Endodermal cell (in vitro differentiated cells): ENCODE measurements around the gene AKT3. TPM values are rescaled to one million over a fixed set of nuclear protein-coding genes. Genes with fewer than 3 reads are reported as not detected.

Source experiments
- DNase-seq: peaks from one replicate; pipeline ENCODE4 v3.0.0-alpha.2; 2017
- H3K27ac ChIP-seq: 2 replicates; pipeline ENCODE4 v1.5.1; 2013; ENCODE audit warnings: mild to moderate bottlenecking, low read depth, low read length, moderate library complexity
- H3K27me3 ChIP-seq: 2 replicates; pipeline ENCODE4 v1.6.1; 2013; ENCODE audit warnings: mild to moderate bottlenecking, low read length, moderate library complexity; ENCODE audit not compliant: insufficient read depth, control insufficient read depth, poor library complexity, severe bottlenecking
- H3K36me3 ChIP-seq: 2 replicates; pipeline ENCODE4 v1.7.0; 2013; ENCODE audit warnings: mild to moderate bottlenecking, low read length, moderate library complexity; ENCODE audit not compliant: control insufficient read depth, insufficient read depth
- H3K4me1 ChIP-seq: one replicate; pipeline ENCODE4 v1.7.0; 2013; ENCODE audit warnings: low read length; ENCODE audit not compliant: control insufficient read depth, insufficient read depth
- H3K4me3 ChIP-seq: 2 replicates; pipeline ENCODE4 v1.5.1; 2013; ENCODE audit warnings: mild to moderate bottlenecking, low read length, moderate library complexity
- H3K9ac ChIP-seq: 2 replicates; pipeline ENCODE4 v1.6.1; 2013; ENCODE audit warnings: mild to moderate bottlenecking, low read length, moderate library complexity; ENCODE audit not compliant: poor library complexity, severe bottlenecking; ENCODE audit errors: extremely low read depth
- H3K9me3 ChIP-seq: 2 replicates; pipeline ENCODE4 v1.6.1; 2013; ENCODE audit warnings: mild to moderate bottlenecking, low read length, moderate library complexity; ENCODE audit not compliant: control insufficient read depth
- H3K27ac Mint-ChIP-seq: 2 replicates; pipeline ENCODE4 v1.8.0; 2020; ENCODE audit warnings: mixed read lengths
- H3K27me3 Mint-ChIP-seq: 2 replicates; pipeline ENCODE4 v1.8.0; 2021; ENCODE audit warnings: mild to moderate bottlenecking, mixed read lengths; ENCODE audit not compliant: insufficient read depth
- H3K36me3 Mint-ChIP-seq: 2 replicates; pipeline ENCODE4 v1.8.0; 2020; ENCODE audit warnings: low read depth, mixed read lengths
- H3K4me1 Mint-ChIP-seq: 2 replicates; pipeline ENCODE4 v1.8.0; 2020; ENCODE audit warnings: mixed read lengths
- H3K4me3 Mint-ChIP-seq: 2 replicates; pipeline ENCODE4 v1.8.0; 2020; ENCODE audit warnings: mild to moderate bottlenecking, moderate library complexity, mixed read lengths
- H3K9me3 Mint-ChIP-seq: 2 replicates; pipeline ENCODE4 v1.8.0; 2020; ENCODE audit warnings: mild to moderate bottlenecking, mixed read lengths
- CTCF ChIP-seq: fragments of 200-600 bp; sonication (generic); conservative IDR thresholded peaks from 2 replicates; pipeline ENCODE4 v1.5.0; 2021; ENCODE audit warnings: antibody characterized with exemption, mild to moderate bottlenecking
- WGBS, 2 experiments: methylation state at CpG; one replicate each; pipeline versions ENCODE4 v1.1.5 to v1.1.7; 2013; ENCODE audit warnings: missing lambda C conversion rate in 2 of 2, mixed read lengths in 1 of 2; ENCODE audit not compliant: insufficient coverage in 1 of 2, insufficient read length in 1 of 2; 5-methylcytosine and 5-hydroxymethylcytosine counted together
- total RNA-seq, 2 donors: library from RNA; stranded (reverse); fragmentation: NEBNext Ultra II Directional in 1 of 2; extraction: Animal tissue kit (Norgen Biotek cat#: 25700) in 1 of 2; gene quantifications; 2 replicates in 1 of 2; 3 replicates in 1 of 2; pipeline ENCODE4 v1.2.1, GENCODE V29; 2021

Gene AKT3
- total RNA-seq, 2 donors from 2014 or later = 38.2 to 49.1 TPM

GRCh38 chr1:243452092-243452491, 398.0 kb downstream of the AKT3 start:
- WGBS, 2 experiments = 88% methylated on average over 2 of the region's 2 CpGs; no CpG with 5 or more reads in 1 of the 2 experiments
- Histone ChIP-seq H3K4me3 (no peak overlapping the region), H3K9ac (no peak overlapping the region), H3K27me3 (no peaks in the 10 kb centered on the region), H3K4me1 (no peaks in the 10 kb centered on the region), H3K27ac (no peak overlapping the region), H3K9me3 (no peaks in the 10 kb centered on the region), H3K36me3 (no peaks in the 10 kb centered on the region)
- no peak for TF ChIP-seq CTCF
- no peak overlapping the region for H3K4me3 Mint-ChIP-seq
- H3K36me3 Mint-ChIP-seq = no peaks in the 10 kb centered on the region
- H3K27ac Mint-ChIP-seq = no peak overlapping the region
- no peak for DNase-seq
- H3K9me3 Mint-ChIP-seq = no peaks in the 10 kb centered on the region
- H3K27me3 Mint-ChIP-seq = no peaks in the 10 kb centered on the region
- no peaks in the 10 kb centered on the region for H3K4me1 Mint-ChIP-seq

GRCh38 chr1:243449373-243449772, 400.7 kb downstream of the AKT3 start:
- TF ChIP-seq CTCF = no peak

GRCh38 chr1:243447844-243448243, 402.2 kb downstream of the AKT3 start:
- Mint-ChIP-seq H3K27me3 (no peaks in the 10 kb centered on the region), H3K36me3 (no peaks in the 10 kb centered on the region), H3K27ac (no peak overlapping the region), H3K9me3 (no peaks in the 10 kb centered on the region), H3K4me1 (no peaks in the 10 kb centered on the region), H3K4me3 (no peak overlapping the region)
- Histone ChIP-seq H3K27ac (no peak overlapping the region), H3K4me1 (no peaks in the 10 kb centered on the region), H3K4me3 (no peak overlapping the region), H3K9ac (no peak overlapping the region), H3K27me3 (no peaks in the 10 kb centered on the region), H3K9me3 (no peaks in the 10 kb centered on the region), H3K36me3 (no peaks in the 10 kb centered on the region)
- 75 to 85% methylated on average over 3 to 4 of the region's 4 CpGs for WGBS, 2 experiments
- no peak for DNase-seq
- TF ChIP-seq CTCF = no peak

More at GRCh38 chr1:243449373-243449772, 400.7 kb downstream of the AKT3 start:
- WGBS, 2 experiments = 89 to 92% methylated on average over 4 to 6 of the region's 6 CpGs
- no peak for DNase-seq
- Histone ChIP-seq H3K4me3 (no peak overlapping the region), H3K9me3 (no peaks in the 10 kb centered on the region), H3K36me3 (no peaks in the 10 kb centered on the region), H3K4me1 (no peaks in the 10 kb centered on the region), H3K27me3 (no peaks in the 10 kb centered on the region), H3K9ac (no peak overlapping the region), H3K27ac (no peak overlapping the region)
- Mint-ChIP-seq H3K4me3 (no peak overlapping the region), H3K27me3 (no peaks in the 10 kb centered on the region), H3K9me3 (no peaks in the 10 kb centered on the region), H3K4me1 (no peaks in the 10 kb centered on the region), H3K36me3 (no peaks in the 10 kb centered on the region), H3K27ac (no peak overlapping the region)
